Mesothelial cell of epicardium (in vitro differentiated cells): ENCODE measurements around the gene BUB1B. TPM values are rescaled to one million over a fixed set of nuclear protein-coding genes. Genes with fewer than 3 reads are reported as not detected.

Source experiments
- DNase-seq, 2 experiments: peaks; one replicate each; pipeline ENCODE4 v3.0.0; 2021; ENCODE audit warnings: low spot score in 2 of 2; ENCODE audit not compliant: unreplicated experiment in 2 of 2
- H3K27ac Mint-ChIP-seq: 2 replicates; pipeline ENCODE4 v1.8.0; 2021; ENCODE audit warnings: mixed read lengths
- H3K27me3 Mint-ChIP-seq: 2 replicates; pipeline ENCODE4 v1.8.0; 2021; ENCODE audit warnings: low read depth, mixed read lengths
- H3K36me3 Mint-ChIP-seq: 2 replicates; pipeline ENCODE4 v1.8.0; 2021; ENCODE audit warnings: mixed read lengths
- H3K4me1 Mint-ChIP-seq: 2 replicates; pipeline ENCODE4 v1.8.0; 2021; ENCODE audit warnings: mixed read lengths
- H3K4me3 Mint-ChIP-seq: 2 replicates; pipeline ENCODE4 v1.8.0; 2021; ENCODE audit warnings: mild to moderate bottlenecking, moderate library complexity, mixed read lengths
- H3K9me3 Mint-ChIP-seq: 2 replicates; pipeline ENCODE4 v1.8.0; 2021; ENCODE audit warnings: mixed read lengths
- CTCF ChIP-seq: fragments of 200-600 bp; sonication (generic); IDR thresholded peaks from one replicate; pipeline ENCODE4 v1.5.0; 2021; ENCODE audit warnings: antibody characterized with exemption; ENCODE audit not compliant: unreplicated experiment
- total RNA-seq: library from RNA; stranded (reverse); gene quantifications from 3 replicates; pipeline ENCODE4 v1.2.1, GENCODE V29; 2021

Gene BUB1B
- total RNA-seq, 1 donor from 2014 or later = 35.5 TPM

- no peaks in the 10 kb centered on the region for H3K9me3 Mint-ChIP-seq
- peak overlapping the region; percentile 39 for H3K4me3 Mint-ChIP-seq
- DNase-seq = no peak
- TF ChIP-seq CTCF = no peak
- H3K27ac Mint-ChIP-seq = no peak overlapping the region
- peaks cover 14% of the 10 kb centered on the region for H3K4me1 Mint-ChIP-seq
- H3K36me3 Mint-ChIP-seq = no peaks in the 10 kb centered on the region
- H3K27me3 Mint-ChIP-seq = peaks cover 33% of the 10 kb centered on the region
Observed at GRCh38 chr15:40252141-40252437, 91.2 kb downstream of the BUB1B start.

- TF ChIP-seq CTCF = no peak
- DNase-seq = peak in 1 of 2 experiments; percentile 59
- H3K4me3 Mint-ChIP-seq = peak overlapping the region; percentile 84
- peaks cover 33% of the 10 kb centered on the region for H3K27me3 Mint-ChIP-seq
- H3K4me1 Mint-ChIP-seq = peaks cover 14% of the 10 kb centered on the region
- no peaks in the 10 kb centered on the region for H3K36me3 Mint-ChIP-seq
- H3K9me3 Mint-ChIP-seq = no peaks in the 10 kb centered on the region
- H3K27ac Mint-ChIP-seq = no peak overlapping the region
Observed at GRCh38 chr15:40252438-40253166, 91.7 kb downstream of the BUB1B start.

GRCh38 chr15:40253167-40253790 is 92.4 kb downstream of the BUB1B start:
- no peaks in the 10 kb centered on the region for H3K9me3 Mint-ChIP-seq
- no peak for TF ChIP-seq CTCF
- peaks cover 14% of the 10 kb centered on the region for H3K4me1 Mint-ChIP-seq
- no peak overlapping the region for H3K27ac Mint-ChIP-seq
- H3K27me3 Mint-ChIP-seq = peaks cover 33% of the 10 kb centered on the region
- no peaks in the 10 kb centered on the region for H3K36me3 Mint-ChIP-seq
- DNase-seq = no peak
- peak overlapping the region; percentile 84 for H3K4me3 Mint-ChIP-seq

GRCh38 chr15:40254452-40254851 is 93.6 kb downstream of the BUB1B start:
- Mint-ChIP-seq H3K36me3 (no peaks in the 10 kb centered on the region), H3K9me3 (no peaks in the 10 kb centered on the region), H3K4me3 (no peak overlapping the region), H3K27me3 (peaks cover 33% of the 10 kb centered on the region), H3K4me1 (peaks cover 14% of the 10 kb centered on the region), H3K27ac (no peak overlapping the region)
- no peak for DNase-seq
- no peak for TF ChIP-seq CTCF

- no peak for TF ChIP-seq CTCF
- no peak for DNase-seq
- no peaks in the 10 kb centered on the region for H3K9me3 Mint-ChIP-seq
- H3K27me3 Mint-ChIP-seq = peaks cover 33% of the 10 kb centered on the region
- peaks cover 16% of the 10 kb centered on the region for H3K4me1 Mint-ChIP-seq
- H3K27ac Mint-ChIP-seq = no peak overlapping the region
- no peaks in the 10 kb centered on the region for H3K36me3 Mint-ChIP-seq
- H3K4me3 Mint-ChIP-seq = no peak overlapping the region
Observed at GRCh38 chr15:40255033-40255432, 94.2 kb downstream of the BUB1B start.
